Measurements from ENCODE around the gene KCNQ1. TPM values are rescaled to one million over a fixed set of nuclear protein-coding genes. Genes with fewer than 3 reads are reported as not detected.

KCNQ1 gene
- total RNA-seq, 1 experiment from 2014 or later: 1.0 TPM

GRCh38 chr11:2687782-2688191 is 243.0 kb downstream of the KCNQ1 start:
- no peak overlapping the region for H3K4me3 ChIP-seq (ENCODE audit: low read depth, low read length)
- POLR2A ChIA-PET: no interaction called here
- CTCF ChIA-PET: no interaction called here
- Mint-ChIP-seq H3K4me1 (ENCODE audit: low read depth, unreplicated experiment) (peaks cover 25% of the 10 kb centered on the region), H3K9me3 (ENCODE audit: unreplicated experiment) (no peaks in the 10 kb centered on the region), H3K36me3 (ENCODE audit: insufficient read depth, unreplicated experiment) (peaks cover 59% of the 10 kb centered on the region), H3K27ac (ENCODE audit: unreplicated experiment) (no peak overlapping the region), H3K4me3 (ENCODE audit: unreplicated experiment) (no peak overlapping the region), H3K27me3 (ENCODE audit: insufficient read depth, unreplicated experiment) (no peaks in the 10 kb centered on the region)
- peak in 1 of 2 experiments; percentile 30 for DNase-seq
- no peak for TF ChIP-seq CTCF (IDR thresholded peaks at IDR 0.05; ENCODE audit: insufficient read depth in 1 of 2, low read depth in 1 of 2, low read length in 1 of 2, severe bottlenecking in 1 of 2, unreplicated experiment in 1 of 2)
- peaks cover 4% of the 10 kb centered on the region for H3K4me1 ChIP-seq
- intact Hi-C loops (cut with micrococcal nuclease; ENCODE audit: unreplicated experiment): loop anchor here (5.0 kb wide), 1 partner anchor 155 kb away; no protein-coding TSS in a partner anchor
- H3K27me3 ChIP-seq (replicated peaks; ENCODE audit: control insufficient read depth, insufficient read depth, low read length): no peaks in the 10 kb centered on the region
- no peaks in the 10 kb centered on the region for H3K9me3 ChIP-seq
- no TSS peak for BruUV-seq (replicated peaks)
- H3K36me3 ChIP-seq (ENCODE audit: control insufficient read depth, insufficient read depth, low read length): peaks cover 17% of the 10 kb centered on the region

- Mint-ChIP-seq H3K27me3 (ENCODE audit: insufficient read depth, unreplicated experiment) (no peaks in the 10 kb centered on the region), H3K4me1 (ENCODE audit: low read depth, unreplicated experiment) (peaks cover 19% of the 10 kb centered on the region), H3K36me3 (ENCODE audit: insufficient read depth, unreplicated experiment) (peaks cover 51% of the 10 kb centered on the region), H3K27ac (ENCODE audit: unreplicated experiment) (no peak overlapping the region), H3K4me3 (ENCODE audit: unreplicated experiment) (no peak overlapping the region), H3K9me3 (ENCODE audit: unreplicated experiment) (no peaks in the 10 kb centered on the region)
- H3K4me1 ChIP-seq: peaks cover 11% of the 10 kb centered on the region
- CTCF ChIA-PET: no interaction called here
- BruUV-seq (replicated peaks): no TSS peak
- DNase-seq: peak in 1 of 2 experiments; percentile 30
- no peak overlapping the region for H3K4me3 ChIP-seq (ENCODE audit: low read depth, low read length)
- no peaks in the 10 kb centered on the region for H3K27me3 ChIP-seq (replicated peaks; ENCODE audit: control insufficient read depth, insufficient read depth, low read length)
- POLR2A ChIA-PET: no interaction called here
- TF ChIP-seq CTCF (IDR thresholded peaks at IDR 0.05; ENCODE audit: insufficient read depth in 1 of 2, low read depth in 1 of 2, low read length in 1 of 2, severe bottlenecking in 1 of 2, unreplicated experiment in 1 of 2): no peak
- peaks cover 17% of the 10 kb centered on the region for H3K36me3 ChIP-seq (ENCODE audit: control insufficient read depth, insufficient read depth, low read length)
- no peaks in the 10 kb centered on the region for H3K9me3 ChIP-seq
- intact Hi-C loops (cut with micrococcal nuclease; ENCODE audit: unreplicated experiment): loop anchor here (5.0 kb wide), 1 partner anchor 156 kb away; no protein-coding TSS in a partner anchor
Measured at GRCh38 chr11:2688381-2689231, 243.8 kb downstream of the KCNQ1 start.

- Histone ChIP-seq H3K9me3 (no peaks in the 10 kb centered on the region), H3K4me3 (ENCODE audit: low read depth, low read length) (no peak overlapping the region), H3K36me3 (ENCODE audit: control insufficient read depth, insufficient read depth, low read length) (peaks cover 19% of the 10 kb centered on the region), H3K4me1 (peaks cover 11% of the 10 kb centered on the region), H3K27me3 (replicated peaks; ENCODE audit: control insufficient read depth, insufficient read depth, low read length) (no peaks in the 10 kb centered on the region)
- TF ChIP-seq CTCF (IDR thresholded peaks at IDR 0.05; ENCODE audit: insufficient read depth in 1 of 2, low read depth in 1 of 2, low read length in 1 of 2, severe bottlenecking in 1 of 2, unreplicated experiment in 1 of 2): no peak
- Mint-ChIP-seq H3K27ac (ENCODE audit: unreplicated experiment) (no peak overlapping the region), H3K36me3 (ENCODE audit: insufficient read depth, unreplicated experiment) (peaks cover 44% of the 10 kb centered on the region), H3K9me3 (ENCODE audit: unreplicated experiment) (no peaks in the 10 kb centered on the region), H3K27me3 (ENCODE audit: insufficient read depth, unreplicated experiment) (no peaks in the 10 kb centered on the region), H3K4me3 (ENCODE audit: unreplicated experiment) (no peak overlapping the region), H3K4me1 (ENCODE audit: low read depth, unreplicated experiment) (peaks cover 20% of the 10 kb centered on the region)
- peak in 1 of 2 experiments; percentile 33 for DNase-seq
- BruUV-seq (replicated peaks): no TSS peak
- CTCF ChIA-PET: no interaction called here
- intact Hi-C loops (cut with micrococcal nuclease; ENCODE audit: unreplicated experiment): loop anchor here (5.0 kb wide), 1 partner anchor 158 kb away; no protein-coding TSS in a partner anchor
- POLR2A ChIA-PET: no interaction called here
Measured at GRCh38 chr11:2689651-2690575, 245.1 kb downstream of the KCNQ1 start.

All from Caco-2 (cell line).